ENCODE measurements around the gene PFN2.
"Not testable (repeated sequence)": the region's sequence is repeated elsewhere in the genome, so short reads cannot be mapped to it uniquely, and the experiment has no call there.

Gene PFN2, protein sequence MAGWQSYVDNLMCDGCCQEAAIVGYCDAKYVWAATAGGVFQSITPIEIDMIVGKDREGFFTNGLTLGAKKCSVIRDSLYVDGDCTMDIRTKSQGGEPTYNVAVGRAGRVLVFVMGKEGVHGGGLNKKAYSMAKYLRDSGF

DNA sequence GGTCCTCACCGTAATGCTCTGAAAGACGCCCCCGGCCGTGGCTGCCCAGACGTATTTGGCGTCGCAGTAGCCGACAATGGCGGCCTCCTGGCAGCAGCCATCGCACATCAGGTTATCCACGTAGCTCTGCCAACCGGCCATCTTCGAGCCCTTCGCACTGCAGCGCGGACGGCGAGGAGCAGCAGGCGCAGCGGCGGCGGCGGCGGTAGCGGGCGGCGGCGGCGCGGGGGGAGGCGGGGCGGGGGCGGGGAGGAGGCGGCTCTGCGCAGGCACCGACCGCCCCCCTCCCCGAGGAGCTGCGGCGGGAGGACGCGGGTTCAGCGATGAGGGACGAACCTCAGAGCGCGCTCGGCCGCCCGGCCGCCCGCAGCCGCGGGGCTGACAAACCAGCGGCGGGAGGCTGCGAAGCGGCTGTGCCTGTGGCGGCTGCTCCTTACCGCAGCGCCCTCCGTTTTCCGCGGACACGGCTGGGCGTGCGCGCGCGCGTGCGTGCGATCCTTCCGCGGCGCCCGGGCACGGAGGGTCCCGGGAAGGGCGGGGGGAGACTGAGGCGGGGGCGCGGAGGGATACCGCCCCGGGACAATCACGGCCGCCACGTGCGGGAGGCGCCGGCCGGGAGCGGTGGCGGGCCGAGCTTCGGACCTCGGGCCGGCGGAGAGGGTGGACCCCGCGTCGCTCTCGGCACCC is at the start of gene PFN2:
TSS of gene PFN2 (minus strand) at position 180 of the 687 bp plus-strand sequence. CDS start at position 141, 39 bp downstream.
- peak; percentile 94 to 96 for DNase-seq

DNA sequence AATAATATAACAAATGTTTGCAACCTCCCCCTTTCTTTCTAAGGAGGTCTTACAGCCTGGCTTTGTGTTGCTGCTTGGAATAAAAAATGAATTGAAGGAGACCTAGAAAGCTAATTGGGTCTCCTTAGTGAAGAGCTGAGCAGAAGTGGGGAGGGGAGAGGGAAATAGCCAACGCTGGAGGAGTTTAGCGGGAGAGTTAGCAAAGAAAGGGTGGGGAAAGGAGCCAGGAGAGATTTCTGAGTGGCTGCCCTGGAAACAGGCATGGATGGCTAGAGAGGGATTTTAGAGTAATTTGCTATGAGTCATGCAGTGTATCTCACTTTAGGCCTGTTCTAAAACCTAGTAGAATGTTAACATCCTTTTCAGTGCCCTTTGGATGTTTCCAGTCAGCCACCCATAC is 45.2 kb upstream of the PFN2 start:
- DNase-seq, result no peak

DNA sequence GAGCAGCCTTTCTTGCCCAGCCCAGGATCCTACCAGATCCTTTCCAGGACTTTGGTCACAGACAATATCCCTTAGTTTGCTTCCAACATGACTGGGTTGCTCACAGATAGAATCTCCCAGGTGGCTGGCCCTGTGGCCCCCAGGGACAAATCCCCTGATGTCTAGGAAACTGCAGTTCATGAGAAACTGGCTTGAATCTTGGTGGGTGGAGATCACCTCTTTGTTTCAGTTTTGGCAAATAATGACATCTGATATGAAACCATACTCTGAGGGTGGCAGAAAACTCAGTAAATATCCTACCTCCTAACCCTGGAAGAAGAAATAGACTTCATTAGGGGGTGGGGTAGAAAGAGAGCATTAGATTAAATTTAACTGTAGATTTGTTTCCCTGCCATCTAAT is 44.1 kb upstream of the PFN2 start:
- DNase-seq, result no peak

DNA sequence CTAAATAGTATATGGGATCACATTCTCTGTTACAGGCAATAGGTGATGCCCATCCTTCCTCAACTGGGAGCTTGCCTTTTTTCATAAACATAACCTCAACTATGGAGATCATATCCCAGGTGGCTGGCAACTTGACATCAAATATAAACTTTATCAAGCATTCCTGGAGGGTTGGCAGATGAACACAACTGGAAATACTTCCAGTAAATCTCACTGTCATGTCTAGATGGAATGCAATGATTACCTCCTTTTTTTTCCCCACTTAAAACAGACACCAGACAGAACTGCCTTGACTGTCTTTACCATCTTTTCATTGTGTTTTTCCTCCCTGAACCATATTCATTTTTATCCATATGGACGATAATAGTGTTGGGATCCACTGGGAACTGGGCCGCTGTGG is 43.1 kb upstream of the PFN2 start:
- no peak for DNase-seq

DNA sequence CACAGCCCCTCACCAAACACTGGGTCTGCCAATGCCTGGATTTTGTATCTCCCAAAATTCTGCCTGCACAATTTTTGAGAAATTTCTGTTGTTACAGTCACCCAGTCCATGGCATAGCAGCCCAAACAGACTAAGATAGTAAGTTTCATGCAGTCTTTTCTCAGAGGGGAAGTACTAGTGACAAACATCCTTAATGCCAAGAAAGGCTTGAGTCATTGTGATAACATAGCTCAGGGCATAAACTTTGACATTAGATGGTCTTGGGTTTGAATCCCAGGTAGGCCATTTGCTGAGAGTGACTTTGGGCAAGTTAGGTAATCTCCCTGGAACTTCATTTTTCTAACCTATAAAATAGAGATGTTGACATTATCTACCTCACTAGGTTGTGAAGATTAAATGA is 36.1 kb upstream of the PFN2 start:
- no peak for DNase-seq

DNA sequence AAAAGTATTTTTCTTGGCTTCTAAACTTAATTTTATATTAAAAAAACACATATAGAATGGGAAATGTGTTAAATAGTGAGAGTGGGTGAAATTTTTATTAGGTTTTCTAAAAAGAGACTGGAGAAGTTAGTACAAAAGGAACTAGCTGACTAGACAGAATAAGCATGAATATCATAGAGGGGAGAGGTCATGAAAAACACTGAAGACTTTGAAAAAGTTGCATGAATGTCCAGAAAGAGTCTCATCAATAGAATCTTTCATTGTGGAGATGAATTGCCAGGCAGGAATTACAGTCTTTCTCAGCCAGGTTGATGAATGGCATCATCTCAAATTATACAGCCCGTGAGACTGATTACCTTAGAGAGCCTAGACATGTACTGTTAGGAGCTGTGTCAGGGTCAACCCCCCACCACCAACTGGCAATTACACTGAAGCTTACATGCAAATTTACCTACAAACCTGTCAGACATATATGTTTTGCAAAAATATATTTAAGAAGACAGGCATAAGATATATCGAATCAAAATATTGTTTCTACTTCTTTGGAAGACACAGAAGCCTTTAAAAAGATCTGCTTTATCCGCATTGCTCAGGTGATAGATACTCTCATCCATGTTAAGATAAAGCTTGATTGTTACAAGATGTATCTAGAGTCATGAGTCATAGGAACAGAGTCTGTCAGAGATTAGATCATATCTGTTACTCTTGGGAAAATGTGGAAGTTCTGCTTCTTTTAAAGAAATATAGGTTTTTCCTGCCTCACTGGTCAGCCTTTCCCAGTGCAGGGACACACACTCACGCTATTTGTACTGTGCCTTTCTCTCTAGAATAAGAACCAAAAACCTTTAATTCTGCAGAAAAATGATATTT is 34.8 kb upstream of the PFN2 start:
- no peak for DNase-seq

DNA sequence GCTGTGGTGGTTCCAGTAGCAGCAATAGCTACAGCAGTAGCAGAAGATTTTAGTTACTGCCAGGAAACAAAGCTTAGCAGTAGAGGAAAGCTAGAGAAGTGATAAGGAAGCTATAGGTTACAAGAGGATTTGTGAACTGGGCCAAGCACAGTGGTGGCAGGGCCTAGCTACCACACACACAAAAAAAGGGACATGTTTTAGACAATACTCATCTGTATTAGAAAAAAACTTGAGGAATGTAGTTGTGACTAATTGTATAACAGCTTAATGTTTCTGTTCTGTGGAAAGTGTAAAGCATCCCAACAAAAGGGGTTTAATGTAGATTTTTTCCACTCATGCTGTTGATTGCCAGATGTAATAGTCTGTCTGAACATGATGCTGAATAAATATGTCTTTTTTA is 29.9 kb upstream of the PFN2 start:
- no peak for DNase-seq

DNA sequence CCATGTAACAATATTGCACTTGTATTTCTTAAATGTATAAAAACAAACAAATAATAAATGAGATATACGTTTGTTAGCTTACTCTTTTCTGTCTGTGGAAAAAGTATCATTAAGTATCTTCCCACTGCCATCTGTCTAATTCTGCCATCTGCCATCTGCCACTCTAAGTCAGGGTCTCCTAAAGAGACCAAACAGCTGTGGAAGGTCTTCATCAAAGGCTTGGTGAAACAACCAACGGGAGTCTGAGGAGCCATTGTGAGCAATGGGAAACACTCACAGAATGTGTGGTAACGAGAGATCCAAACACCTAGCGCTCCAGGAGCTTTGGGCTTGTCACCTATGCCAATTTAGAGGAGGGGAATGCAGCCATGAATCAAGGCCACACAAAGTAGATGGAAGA is 28.7 kb upstream of the PFN2 start:
- no peak for DNase-seq

DNA sequence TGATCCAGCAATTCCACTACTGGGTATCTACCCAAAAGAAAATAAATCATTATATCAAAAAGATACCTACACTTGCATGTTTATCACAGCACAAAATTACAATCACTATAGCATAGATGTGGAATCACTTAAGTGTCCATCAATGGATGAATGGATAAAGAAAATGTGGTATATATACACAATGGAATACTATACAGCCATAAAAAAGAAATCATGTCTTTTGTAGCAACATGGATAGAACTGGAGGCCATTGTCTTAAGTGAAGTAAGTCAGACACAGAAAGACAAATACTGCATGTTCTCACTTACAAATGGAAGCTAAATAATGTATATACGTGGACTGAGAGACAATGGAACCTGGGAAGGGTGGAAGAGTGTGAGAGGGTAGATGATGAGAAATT is 28.3 kb upstream of the PFN2 start:
- DNase-seq, result no peak

DNA sequence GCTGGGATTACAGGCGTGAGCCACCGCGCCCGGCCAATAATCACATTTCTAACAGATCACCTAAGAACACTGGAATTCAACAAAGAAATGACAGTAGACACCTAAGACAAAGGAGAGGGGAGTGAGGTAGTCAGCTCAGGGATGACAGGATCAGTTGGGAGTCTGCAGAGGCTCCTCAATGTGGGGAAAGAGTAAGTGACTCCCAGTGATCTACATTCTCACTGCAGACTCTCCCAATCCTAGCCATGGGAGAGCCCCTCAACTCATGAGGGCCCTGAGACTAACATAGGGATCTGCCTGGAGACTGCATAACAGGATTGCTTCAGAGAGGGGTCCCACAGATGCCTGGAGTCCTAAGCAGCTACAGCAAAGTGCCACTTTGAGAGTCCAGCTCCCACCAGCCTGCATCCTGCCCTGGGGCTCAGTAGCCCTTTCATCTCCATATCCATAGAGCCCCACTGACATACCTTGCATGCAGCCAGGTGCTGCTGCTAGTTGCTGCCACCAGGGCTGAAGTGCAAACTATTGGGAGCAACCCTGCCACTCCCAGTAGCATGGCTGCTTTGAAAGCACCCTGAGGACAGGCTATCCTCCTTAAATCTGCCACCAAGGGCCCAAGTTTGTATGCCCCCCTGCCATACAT is 21.8 kb upstream of the PFN2 start:
- DNase-seq, result no peak

DNA sequence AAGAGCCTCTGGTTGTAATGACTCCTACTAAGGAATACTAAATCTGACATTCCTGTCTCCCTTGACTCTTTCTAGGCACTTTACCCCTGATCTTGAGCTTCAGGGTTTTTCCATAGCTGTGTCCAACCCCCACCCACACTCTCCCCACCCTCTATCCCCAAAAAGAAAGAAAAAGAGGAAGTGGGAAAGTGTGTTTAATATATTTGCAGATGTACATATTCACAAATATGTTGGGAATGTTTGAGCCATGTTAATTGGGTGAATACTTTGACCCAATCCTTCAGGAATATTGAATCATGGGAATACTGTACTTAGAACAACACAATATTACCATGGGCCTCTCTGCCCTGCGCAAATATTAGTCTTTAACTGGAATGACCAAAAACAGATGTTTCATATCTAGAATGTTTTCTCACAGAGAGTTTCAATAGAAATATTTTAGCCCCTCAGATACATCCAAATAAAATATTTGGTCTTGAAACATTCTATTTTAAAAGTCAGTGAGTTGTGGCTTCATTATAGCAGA is 19.8 kb upstream of the PFN2 start:
- DNase-seq, result no peak

DNA sequence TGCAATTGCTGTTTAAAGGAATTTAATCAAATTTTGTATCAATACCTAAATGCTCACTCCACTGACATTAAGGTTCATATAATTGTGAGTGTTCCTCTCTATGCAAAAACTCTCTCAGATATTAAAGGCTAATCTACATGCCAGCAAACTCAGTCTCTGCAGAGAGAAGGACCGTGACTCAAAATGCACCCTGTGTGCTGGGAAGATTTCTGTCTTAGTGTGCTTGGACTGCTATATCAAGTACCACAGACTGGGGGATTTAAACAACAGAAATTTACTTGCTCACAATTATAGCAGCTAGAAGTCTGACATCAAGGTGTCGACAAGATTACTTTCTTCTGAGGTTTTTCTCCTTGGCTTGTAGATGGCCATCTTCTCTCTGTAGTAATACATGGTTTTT is 18.6 kb upstream of the PFN2 start:
- no peak for DNase-seq

DNA sequence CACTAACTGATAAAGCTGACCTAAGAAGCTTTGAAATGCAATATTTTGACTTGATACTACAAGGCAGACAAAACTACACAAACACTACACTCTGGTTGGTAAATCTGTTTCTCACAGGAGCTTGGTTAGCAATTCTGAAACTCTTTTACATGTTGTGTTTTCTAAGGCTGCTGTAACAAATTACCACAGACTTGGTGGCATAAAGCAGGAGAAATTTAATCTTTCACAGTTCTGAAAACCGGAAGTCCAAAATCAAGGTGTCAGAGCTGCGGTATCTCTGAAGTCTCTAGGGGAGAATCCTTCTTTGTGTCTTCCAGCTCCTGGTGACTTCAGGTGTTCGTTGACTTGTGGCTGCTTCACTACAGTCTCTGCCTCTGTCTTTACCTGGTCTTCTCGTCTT is 12.9 kb upstream of the PFN2 start:
- DNase-seq, result no peak

DNA sequence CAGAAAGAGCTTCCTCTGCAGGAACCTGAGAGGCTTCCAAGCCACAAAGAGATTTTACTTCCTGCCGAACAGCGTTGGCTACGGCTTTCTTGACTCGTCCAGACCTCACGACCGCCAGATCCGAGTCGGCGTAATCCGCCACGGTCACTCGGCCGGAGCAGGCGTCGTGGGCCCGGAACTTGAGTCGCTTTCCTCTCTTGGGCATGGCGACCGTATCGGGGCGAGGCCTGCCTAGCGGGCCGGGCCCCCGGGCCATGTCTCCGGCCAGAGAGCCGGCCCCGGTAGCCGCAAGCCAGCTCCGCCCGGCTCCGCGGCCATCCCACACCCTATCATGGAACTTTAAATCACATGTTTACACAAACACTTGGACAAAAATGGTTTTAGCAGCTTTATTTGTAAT is 12.4 kb upstream of the PFN2 start:
- not testable (repeated sequence) for DNase-seq

DNA sequence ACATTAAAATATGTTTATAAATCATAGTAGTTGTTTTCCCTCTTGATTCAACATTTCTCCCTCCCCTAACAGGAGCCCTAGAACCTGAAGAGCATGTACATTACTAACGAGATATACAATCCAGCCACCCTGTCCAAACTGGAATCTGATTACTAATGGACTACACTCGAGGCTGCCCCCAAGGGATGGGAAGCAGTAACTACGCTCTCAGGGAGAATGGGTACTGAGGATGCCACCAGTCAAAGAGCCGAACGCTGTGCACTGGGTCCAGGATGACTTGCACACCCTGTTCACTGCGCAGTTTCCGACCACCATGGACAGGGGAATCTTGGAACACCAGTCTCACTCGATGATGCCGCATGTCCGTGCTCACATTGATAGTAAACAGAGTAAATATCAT is 11.3 kb upstream of the PFN2 start:
- not testable (repeated sequence) for DNase-seq

DNA sequence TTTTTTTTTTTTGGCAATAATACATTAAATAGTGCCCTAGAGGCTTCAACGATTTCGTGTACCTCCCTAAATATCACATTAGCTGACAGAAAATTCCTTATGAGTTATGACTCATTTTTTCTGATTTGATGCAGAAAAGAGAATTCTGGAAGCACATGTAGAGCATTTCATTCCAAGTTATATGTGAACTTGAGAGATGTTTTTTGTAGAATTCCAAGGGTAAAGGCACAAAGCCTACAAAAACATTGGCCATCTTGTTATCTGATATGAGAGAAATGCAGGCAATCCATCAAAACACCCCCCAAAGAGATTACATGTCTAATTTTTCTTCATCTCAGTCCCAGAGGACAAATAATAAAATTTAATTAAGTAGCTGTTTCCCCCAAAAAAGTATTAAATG is 6.7 kb upstream of the PFN2 start:
- no peak for DNase-seq

DNA sequence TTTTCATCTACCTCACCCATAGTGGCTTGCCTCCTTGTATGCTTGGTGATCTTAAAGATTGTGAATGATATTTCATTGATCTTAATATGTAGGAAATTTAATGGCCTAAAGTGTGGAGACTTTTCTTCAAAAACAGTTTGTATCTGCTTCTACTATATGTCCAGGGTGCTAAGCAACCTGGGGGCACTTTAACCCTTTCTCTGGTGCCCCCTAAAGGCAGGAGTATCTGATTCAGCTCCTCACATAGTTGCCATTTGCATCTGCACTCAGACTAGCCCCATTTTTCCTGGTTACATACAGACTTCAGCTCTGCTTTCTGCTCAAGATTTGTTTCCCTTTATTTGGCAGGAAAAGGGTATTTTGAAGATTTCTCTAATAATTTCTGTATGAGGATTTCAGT is 5.2 kb upstream of the PFN2 start:
- DNase-seq, result no peak

DNA sequence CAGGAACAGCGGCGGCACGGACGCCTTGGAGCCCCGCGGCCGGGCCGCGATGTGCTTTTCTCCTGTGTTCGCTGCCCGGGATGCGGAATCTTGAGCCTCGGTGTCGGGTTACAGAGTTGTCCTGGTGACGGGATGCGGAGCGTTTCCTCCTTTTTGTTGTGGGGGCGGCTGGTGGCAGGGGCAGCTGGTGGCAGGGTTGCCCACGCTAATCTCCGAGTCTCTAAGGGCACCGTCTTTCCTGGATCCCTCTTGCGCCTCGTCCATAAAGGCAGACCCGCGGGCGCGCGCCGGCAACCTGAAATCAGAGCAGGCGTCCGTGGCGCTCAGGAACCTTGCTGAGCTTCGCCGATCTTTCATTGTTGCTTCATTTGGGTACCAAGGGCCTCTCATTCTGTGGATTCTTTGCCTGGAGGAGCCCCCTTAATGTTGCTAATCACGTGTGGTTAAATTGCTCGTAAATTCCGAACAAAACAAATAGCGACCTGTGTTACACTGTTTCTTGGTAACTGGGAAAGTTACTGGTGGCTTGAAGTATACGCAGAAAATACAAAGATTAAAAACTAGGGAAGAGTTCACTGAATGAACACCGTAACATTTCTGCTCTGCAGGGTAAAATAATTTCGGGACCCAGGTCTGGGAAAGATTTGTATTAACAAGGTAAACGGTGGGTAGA is 844 bp upstream of the PFN2 start:
- peak; percentile 91 to 96 for DNase-seq

DNA sequence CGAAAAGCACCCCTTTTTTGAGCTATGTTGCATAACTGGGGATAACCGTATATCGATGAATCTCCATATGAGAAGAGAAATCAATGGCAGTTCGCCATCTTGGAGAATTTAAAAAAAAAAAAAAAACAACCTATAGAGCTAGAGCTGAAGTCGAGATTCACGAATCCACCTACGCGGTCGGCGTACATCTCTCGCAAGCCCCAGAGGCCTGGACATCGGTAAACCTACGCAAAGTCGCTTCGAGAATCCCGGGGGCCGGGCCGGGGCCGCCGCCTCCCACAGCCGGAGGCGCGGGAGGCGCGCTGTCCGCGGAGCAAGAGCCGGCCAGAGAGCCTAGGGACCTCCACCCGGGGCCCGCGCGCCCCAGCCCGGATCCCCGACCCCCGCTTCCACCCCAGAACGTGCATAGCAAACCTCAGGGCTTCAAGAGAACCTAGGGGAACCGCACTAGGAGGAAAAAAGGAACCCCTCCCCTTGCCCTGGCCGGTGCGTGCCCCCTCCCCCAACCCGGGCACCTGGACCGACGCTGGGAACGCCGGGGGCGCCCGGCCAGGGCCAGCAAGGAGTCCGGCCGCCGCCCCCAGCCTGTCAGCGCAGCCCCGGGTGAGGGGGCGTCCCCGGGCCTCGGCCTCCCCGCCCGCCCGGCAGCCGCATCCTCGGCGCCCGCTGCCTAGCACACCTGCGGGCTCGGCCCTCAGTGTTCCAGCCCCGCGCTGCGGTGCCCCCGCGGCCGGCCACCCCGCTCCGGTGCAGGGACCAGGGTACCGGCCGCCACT is 567 bp downstream of the PFN2 start:
- peak; percentile 79 to 81 for DNase-seq

DNA sequence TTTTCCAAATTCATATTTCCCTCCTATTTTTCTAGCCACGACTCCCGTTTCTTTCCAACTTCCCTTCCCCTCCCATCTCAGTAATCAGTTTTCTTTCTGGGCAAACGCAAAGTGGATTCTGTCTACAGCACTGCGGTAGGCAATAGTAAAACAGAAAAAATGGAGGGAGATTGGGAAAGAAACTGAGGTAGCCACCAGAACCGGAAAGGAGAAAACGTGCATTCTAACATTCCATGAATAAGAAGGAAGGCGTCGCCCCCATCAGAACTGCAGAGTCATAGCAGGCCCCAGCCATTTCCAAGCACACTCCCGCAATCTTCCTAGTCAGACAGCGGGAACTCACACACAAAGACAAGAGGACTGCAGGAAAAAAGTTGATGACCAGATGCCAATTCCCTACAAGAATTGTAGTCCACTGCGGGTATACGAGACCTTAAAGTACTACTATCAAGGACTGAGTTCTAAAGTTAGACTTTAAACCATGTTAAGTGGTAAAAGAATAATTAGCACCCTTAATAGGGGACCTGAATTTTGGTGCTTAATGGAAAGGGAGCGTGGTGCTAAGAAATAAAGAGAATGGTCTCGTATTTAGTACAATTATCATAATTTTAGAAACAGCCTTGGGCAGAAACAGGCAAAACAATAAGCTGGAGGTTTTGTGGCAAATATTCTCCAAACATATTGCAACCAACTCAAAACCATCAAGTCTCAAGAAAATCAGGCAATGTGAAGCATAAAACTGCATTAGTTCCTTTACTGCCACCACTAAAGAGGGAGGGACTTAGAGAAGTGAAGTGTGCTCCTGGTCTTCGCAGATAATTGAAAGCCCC is 1.4 kb downstream of the PFN2 start:
- peak; percentile 74 to 86 for DNase-seq

DNA sequence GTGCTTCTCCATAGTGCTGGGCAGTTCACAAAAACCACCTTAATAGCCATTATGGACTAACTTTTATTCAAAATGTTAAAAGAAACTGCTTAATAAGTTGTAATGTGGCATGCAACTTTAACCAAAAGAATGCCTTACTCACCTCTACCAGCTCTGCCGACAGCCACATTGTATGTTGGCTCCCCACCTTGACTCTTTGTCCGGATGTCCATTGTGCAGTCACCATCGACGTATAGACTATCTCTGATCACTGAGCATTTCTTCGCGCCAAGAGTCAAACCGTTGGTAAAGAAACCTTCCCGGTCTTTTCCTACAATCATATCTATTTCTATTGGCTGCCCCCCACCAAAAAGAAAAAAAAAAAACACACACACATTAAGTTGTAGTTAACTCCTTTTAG is 2.5 kb downstream of the PFN2 start:
- DNase-seq, result peak; percentile 41 to 65
